Glutamatergic neuron (in vitro differentiated cells): ENCODE data around the gene LAMTOR3. TPM values are rescaled to one million over a fixed set of nuclear protein-coding genes. Genes with fewer than 3 reads are reported as not detected.
A peak's percentile ranks its signal among the peaks of the same experiment; 100 is the strongest.

Experiments
- DNase-seq: peaks from one replicate; pipeline ENCODE4 v3.0.0; 2022
- H3K27ac Mint-ChIP-seq: one replicate; pipeline ENCODE4 v1.8.0; 2020; ENCODE audit warnings: mild to moderate bottlenecking, mixed read lengths, inconsistent platforms; ENCODE audit not compliant: unreplicated experiment
- H3K27me3 Mint-ChIP-seq: one replicate; pipeline ENCODE4 v1.8.0; 2020; ENCODE audit warnings: mild to moderate bottlenecking, moderate library complexity, mixed read lengths, inconsistent platforms; ENCODE audit not compliant: unreplicated experiment
- H3K36me3 Mint-ChIP-seq: one replicate; pipeline ENCODE4 v1.8.0; 2020; ENCODE audit warnings: mild to moderate bottlenecking, mixed read lengths, inconsistent platforms; ENCODE audit not compliant: unreplicated experiment
- H3K4me1 Mint-ChIP-seq: one replicate; pipeline ENCODE4 v1.8.0; 2020; ENCODE audit warnings: mild to moderate bottlenecking, low read depth, mixed read lengths, inconsistent platforms; ENCODE audit not compliant: unreplicated experiment
- H3K4me3 Mint-ChIP-seq: one replicate; pipeline ENCODE4 v1.8.0; 2020; ENCODE audit warnings: mild to moderate bottlenecking, mixed read lengths, inconsistent platforms; ENCODE audit not compliant: unreplicated experiment
- H3K9me3 Mint-ChIP-seq: one replicate; pipeline ENCODE4 v1.8.0; 2020; ENCODE audit warnings: mild to moderate bottlenecking, moderate library complexity, mixed read lengths, inconsistent platforms; ENCODE audit not compliant: unreplicated experiment
- CTCF ChIP-seq: fragments of 200-600 bp; sonication (generic); IDR thresholded peaks from one replicate; pipeline ENCODE4 v1.5.0; 2021; ENCODE audit not compliant: partially characterized antibody, unreplicated experiment
- total RNA-seq: library from RNA; stranded (reverse); fragmentation: NEBNext Ultra II Directional; extraction: Animal tissue kit (Norgen Biotek cat#: 25700); gene quantifications from one replicate; pipeline ENCODE4 v1.2.1, GENCODE V29; 2021; ENCODE audit not compliant: unreplicated experiment

The LAMTOR3 gene
- total RNA-seq, 1 donor from 2014 or later = 39.1 TPM

GRCh38 chr4:99918656-99919055 is 24.4 kb upstream of the LAMTOR3 start:
- no peak for TF ChIP-seq CTCF
- Mint-ChIP-seq H3K36me3 (peaks cover 9% of the 10 kb centered on the region), H3K4me1 (no peaks in the 10 kb centered on the region), H3K4me3 (no peak overlapping the region), H3K9me3 (no peaks in the 10 kb centered on the region), H3K27me3 (peaks cover 3% of the 10 kb centered on the region), H3K27ac (no peak overlapping the region)
- DNase-seq = no peak

- peaks cover 9% of the 10 kb centered on the region for H3K36me3 Mint-ChIP-seq
- DNase-seq = no peak
- no peak overlapping the region for H3K27ac Mint-ChIP-seq
- H3K27me3 Mint-ChIP-seq = peaks cover 3% of the 10 kb centered on the region
- no peaks in the 10 kb centered on the region for H3K4me1 Mint-ChIP-seq
- no peak for TF ChIP-seq CTCF
- no peak overlapping the region for H3K4me3 Mint-ChIP-seq
- no peaks in the 10 kb centered on the region for H3K9me3 Mint-ChIP-seq
Measured at GRCh38 chr4:99917575-99917974, 23.3 kb upstream of the LAMTOR3 start.

- no peak for TF ChIP-seq CTCF
- Mint-ChIP-seq H3K4me1 (no peaks in the 10 kb centered on the region), H3K9me3 (no peaks in the 10 kb centered on the region), H3K27me3 (peaks cover 3% of the 10 kb centered on the region), H3K36me3 (peaks cover 9% of the 10 kb centered on the region), H3K27ac (peak overlapping the region; percentile 45), H3K4me3 (no peak overlapping the region)
- no peak for DNase-seq
Measured at GRCh38 chr4:99915449-99915848, 21.2 kb upstream of the LAMTOR3 start.

GRCh38 chr4:99894998-99895397 is 771 bp upstream of the LAMTOR3 start:
- no peak for DNase-seq
- Mint-ChIP-seq H3K4me1 (peaks cover 10% of the 10 kb centered on the region), H3K9me3 (peaks cover 7% of the 10 kb centered on the region), H3K4me3 (peak overlapping the region; percentile 91), H3K27ac (peak overlapping the region; percentile 97), H3K27me3 (peaks cover 10% of the 10 kb centered on the region), H3K36me3 (no peaks in the 10 kb centered on the region)
- no peak for TF ChIP-seq CTCF

GRCh38 chr4:99893839-99894160 is 427 bp downstream of the LAMTOR3 start:
- DNase-seq = no peak
- no peaks in the 10 kb centered on the region for H3K36me3 Mint-ChIP-seq

More at GRCh38 chr4:99893839-99894160, 427 bp downstream of the LAMTOR3 start:
- H3K4me3 Mint-ChIP-seq = peak overlapping the region; percentile 97
- TF ChIP-seq CTCF = no peak
- H3K27me3 Mint-ChIP-seq = peaks cover 10% of the 10 kb centered on the region
- peak overlapping the region; percentile 90 for H3K27ac Mint-ChIP-seq
- peaks cover 7% of the 10 kb centered on the region for H3K9me3 Mint-ChIP-seq
- H3K4me1 Mint-ChIP-seq = peaks cover 10% of the 10 kb centered on the region
